ENCODE results near the gene ACER2. TPM values are rescaled to one million over a fixed set of nuclear protein-coding genes. Genes with fewer than 3 reads are reported as not detected.

The ACER2 gene
- total RNA-seq, 2 donors from 2014 or later, result 6.8 to 7.3 TPM

GRCh38 chr9:19440376-19440775 lies 31.6 kb downstream of the ACER2 start:
- Histone ChIP-seq H3K4me3 (no peak overlapping the region), H3K9me3 (no peaks in the 10 kb centered on the region), H3K27me3 (replicated peaks; ENCODE audit: insufficient read depth) (no peaks in the 10 kb centered on the region), H3K4me1 (ENCODE audit: control insufficient read depth in 1 of 2, low read depth in 2 of 2) (no peaks in the 10 kb centered on the region), H3K36me3 (peaks cover 11% of the 10 kb centered on the region), H3K27ac (no peak overlapping the region)
- ATAC-seq (ENCODE audit: insufficient number of reproducible peaks, low FRiP score, low read depth) (no peak), DNase-seq (ENCODE audit: low spot score) (no peak)
- TF ChIP-seq, protein P1, sequence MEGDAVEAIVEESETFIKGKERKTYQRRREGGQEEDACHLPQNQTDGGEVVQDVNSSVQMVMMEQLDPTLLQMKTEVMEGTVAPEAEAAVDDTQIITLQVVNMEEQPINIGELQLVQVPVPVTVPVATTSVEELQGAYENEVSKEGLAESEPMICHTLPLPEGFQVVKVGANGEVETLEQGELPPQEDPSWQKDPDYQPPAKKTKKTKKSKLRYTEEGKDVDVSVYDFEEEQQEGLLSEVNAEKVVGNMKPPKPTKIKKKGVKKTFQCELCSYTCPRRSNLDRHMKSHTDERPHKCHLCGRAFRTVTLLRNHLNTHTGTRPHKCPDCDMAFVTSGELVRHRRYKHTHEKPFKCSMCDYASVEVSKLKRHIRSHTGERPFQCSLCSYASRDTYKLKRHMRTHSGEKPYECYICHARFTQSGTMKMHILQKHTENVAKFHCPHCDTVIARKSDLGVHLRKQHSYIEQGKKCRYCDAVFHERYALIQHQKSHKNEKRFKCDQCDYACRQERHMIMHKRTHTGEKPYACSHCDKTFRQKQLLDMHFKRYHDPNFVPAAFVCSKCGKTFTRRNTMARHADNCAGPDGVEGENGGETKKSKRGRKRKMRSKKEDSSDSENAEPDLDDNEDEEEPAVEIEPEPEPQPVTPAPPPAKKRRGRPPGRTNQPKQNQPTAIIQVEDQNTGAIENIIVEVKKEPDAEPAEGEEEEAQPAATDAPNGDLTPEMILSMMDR (IDR thresholded peaks at IDR 0.05), result no peak

DNA sequence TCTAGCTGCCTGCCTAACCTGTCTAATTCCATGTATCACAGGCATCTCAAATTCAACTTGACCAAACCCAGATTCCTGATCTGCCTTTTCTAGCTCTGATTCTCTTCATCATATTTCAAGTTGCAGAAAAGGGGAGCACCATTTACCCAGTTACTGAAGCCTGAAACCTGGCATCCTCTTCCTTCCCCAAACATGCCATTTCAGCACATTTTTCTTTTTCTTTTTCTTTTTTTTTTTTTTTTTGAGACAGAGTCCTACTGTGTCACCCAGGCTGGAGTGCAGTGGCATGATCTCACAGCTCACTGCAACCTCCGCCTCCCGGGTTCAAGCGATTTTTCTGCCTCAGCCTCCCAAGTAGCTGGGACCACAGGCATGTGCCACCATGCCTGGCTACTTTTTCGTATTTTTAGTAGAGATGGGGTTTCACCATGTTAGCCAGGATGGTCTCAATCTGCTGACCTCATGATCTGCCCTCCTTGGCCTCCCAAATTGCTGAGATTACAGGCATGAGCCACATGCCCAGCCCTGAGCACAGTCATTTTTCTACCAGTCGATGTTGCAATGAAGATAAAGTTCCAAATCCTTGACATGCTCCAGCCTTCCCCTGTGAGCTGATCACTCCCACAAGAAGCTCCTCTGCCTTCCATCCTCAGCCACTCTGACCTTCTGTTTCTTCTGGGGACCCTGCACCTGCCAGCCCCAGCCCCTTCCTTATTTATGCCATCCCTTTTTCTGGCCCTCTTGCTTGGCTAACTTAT lies 32.2 kb downstream of the ACER2 start:
- H3K27me3 ChIP-seq (replicated peaks; ENCODE audit: insufficient read depth), result no peaks in the 10 kb centered on the region
- H3K4me1 ChIP-seq (ENCODE audit: control insufficient read depth in 1 of 2, low read depth in 2 of 2), result no peaks in the 10 kb centered on the region
- no peaks in the 10 kb centered on the region for H3K9me3 ChIP-seq
- TF ChIP-seq, protein P1 (IDR thresholded peaks at IDR 0.05), result no peak
- no peak for ATAC-seq (ENCODE audit: insufficient number of reproducible peaks, low FRiP score, low read depth)
- H3K36me3 ChIP-seq, result peaks cover 11% of the 10 kb centered on the region
- H3K4me3 ChIP-seq, result no peak overlapping the region
- DNase-seq (ENCODE audit: low spot score), result no peak
- H3K27ac ChIP-seq, result no peak overlapping the region

GRCh38 chr9:19441730-19442129 lies 32.9 kb downstream of the ACER2 start:
- no peak overlapping the region for H3K27ac ChIP-seq
- TF ChIP-seq, protein P1 (IDR thresholded peaks at IDR 0.05), result no peak
- peaks cover 11% of the 10 kb centered on the region for H3K36me3 ChIP-seq
- DNase-seq (ENCODE audit: low spot score) (no peak), ATAC-seq (ENCODE audit: insufficient number of reproducible peaks, low FRiP score, low read depth) (no peak)
- no peak overlapping the region for H3K4me3 ChIP-seq
- no peaks in the 10 kb centered on the region for H3K9me3 ChIP-seq
- H3K4me1 ChIP-seq (ENCODE audit: control insufficient read depth in 1 of 2, low read depth in 2 of 2), result no peaks in the 10 kb centered on the region
- no peaks in the 10 kb centered on the region for H3K27me3 ChIP-seq (replicated peaks; ENCODE audit: insufficient read depth)

GRCh38 chr9:19442240-19442639 lies 33.4 kb downstream of the ACER2 start:
- TF ChIP-seq, protein P1 (IDR thresholded peaks at IDR 0.05), result no peak
- H3K27ac ChIP-seq, result no peak overlapping the region
- H3K36me3 ChIP-seq, result peaks cover 11% of the 10 kb centered on the region
- H3K4me3 ChIP-seq, result no peak overlapping the region
- no peak for DNase-seq (ENCODE audit: low spot score)
- H3K4me1 ChIP-seq (ENCODE audit: control insufficient read depth in 1 of 2, low read depth in 2 of 2), result no peaks in the 10 kb centered on the region
- no peaks in the 10 kb centered on the region for H3K9me3 ChIP-seq
- H3K27me3 ChIP-seq (replicated peaks; ENCODE audit: insufficient read depth), result no peaks in the 10 kb centered on the region
- ATAC-seq (ENCODE audit: insufficient number of reproducible peaks, low FRiP score, low read depth), result no peak

- Histone ChIP-seq H3K27ac (no peak overlapping the region), H3K36me3 (no peaks in the 10 kb centered on the region), H3K27me3 (replicated peaks; ENCODE audit: insufficient read depth) (no peaks in the 10 kb centered on the region), H3K4me1 (ENCODE audit: control insufficient read depth in 1 of 2, low read depth in 2 of 2) (no peaks in the 10 kb centered on the region), H3K9me3 (no peaks in the 10 kb centered on the region), H3K4me3 (no peak overlapping the region)
- TF ChIP-seq, protein P1 (IDR thresholded peaks at IDR 0.05), result no peak
- ATAC-seq (ENCODE audit: insufficient number of reproducible peaks, low FRiP score, low read depth) (no peak), DNase-seq (ENCODE audit: low spot score) (no peak)
Observed at GRCh38 chr9:19445452-19445851, 36.6 kb downstream of the ACER2 start.
